ENCODE measurements around the gene ZNF599.

Gene ZNF599

GRCh38 chr19:34725400-34725799, 47.6 kb downstream of the ZNF599 start:
- no peak for TF ChIP-seq GATA3 (IDR thresholded peaks at IDR 0.05; ENCODE audit: low read depth, low read length)
- TF ChIP-seq GATA2 (IDR thresholded peaks at IDR 0.05; ENCODE audit: low read depth, low read length), result no peak

GRCh38 chr19:34722353-34722752, 50.7 kb downstream of the ZNF599 start:
- no peak for TF ChIP-seq GATA2 (IDR thresholded peaks at IDR 0.05; ENCODE audit: low read depth, low read length)
- TF ChIP-seq GATA3 (IDR thresholded peaks at IDR 0.05; ENCODE audit: low read depth, low read length), result no peak

- TF ChIP-seq GATA2 (IDR thresholded peaks at IDR 0.05; ENCODE audit: low read depth, low read length) (no peak), GATA3 (IDR thresholded peaks at IDR 0.05; ENCODE audit: low read depth, low read length) (no peak)
Observed at GRCh38 chr19:34715357-34715756, 57.7 kb downstream of the ZNF599 start.

- TF ChIP-seq GATA3 (IDR thresholded peaks at IDR 0.05; ENCODE audit: low read depth, low read length) (no peak), GATA2 (IDR thresholded peaks at IDR 0.05; ENCODE audit: low read depth, low read length) (no peak)
Observed at GRCh38 chr19:34713262-34713637, 59.8 kb downstream of the ZNF599 start.

- TF ChIP-seq GATA3 (IDR thresholded peaks at IDR 0.05; ENCODE audit: low read depth, low read length) (no peak), GATA2 (IDR thresholded peaks at IDR 0.05; ENCODE audit: low read depth, low read length) (no peak)
Observed at GRCh38 chr19:34712395-34713261, 60.4 kb downstream of the ZNF599 start.

GRCh38 chr19:34711890-34712289, 61.1 kb downstream of the ZNF599 start:
- TF ChIP-seq GATA2 (IDR thresholded peaks at IDR 0.05; ENCODE audit: low read depth, low read length), result no peak
- no peak for TF ChIP-seq GATA3 (IDR thresholded peaks at IDR 0.05; ENCODE audit: low read depth, low read length)

All from SH-SY5Y (cell line).